ENCODE data around the gene SGK2. TPM values are rescaled to one million over a fixed set of nuclear protein-coding genes. Genes with fewer than 3 reads are reported as not detected.

The SGK2 gene
- total and polyA plus RNA-seq, 2 of the 13 experiments (the other 11 are each of a cell fraction or from before 2014, with no cell fraction given) = 6.2 to 29.4 TPM

GRCh38 chr20:43542674-43543073 lies 16.2 kb upstream of the SGK2 start:
- TF ChIP-seq ZNF503 (CRISPR knock-in tag; IDR thresholded peaks at IDR 0.05) (no peak), ZBTB42 (CRISPR knock-in tag; IDR thresholded peaks at IDR 0.05) (no peak), MAFK (conservative IDR thresholded peaks at IDR 0.05 in 1 of 2, IDR thresholded peaks at IDR 0.05 in 1 of 2; ENCODE audit: low read length in 2 of 2) (peak; percentile 42 to 57; a peak in 3 of 4 replicates), NCOA5 (CRISPR knock-in tag; IDR thresholded peaks at IDR 0.05) (no peak), USF2 (IDR thresholded peaks at IDR 0.05; ENCODE audit: low read depth, low read length) (no peak), USF2 (CRISPR knock-in tag; IDR thresholded peaks at IDR 0.05; ENCODE audit: borderline replicate concordance) (no peak), ZNF614 (CRISPR knock-in tag; IDR thresholded peaks at IDR 0.05; ENCODE audit: borderline replicate concordance) (no peak), SRSF1 (optimal IDR thresholded peaks at IDR 0.05; ENCODE audit: low read depth, low read length) (no peak), CTCF (CRISPR knock-in tag; IDR thresholded peaks at IDR 0.05) (no peak)
- in situ Hi-C loops (cut with HindIII; ENCODE audit: extremely low pct_ligation_motif_present, low pct_unique_long_range_greater_than_20kb) = no loop called here
- intact Hi-C loops (cut with micrococcal nuclease; ENCODE audit: unreplicated experiment) = no loop called here
- peaks cover 0 to 3% of the 10 kb centered on the region in 2 experiments; a peak in 3 of 5 replicates for H3K36me3 ChIP-seq (replicated peaks in 1 of 2; ENCODE audit: control insufficient read depth in 1 of 2, insufficient read depth in 2 of 2, low read length in 2 of 2)
- H3K9me3 ChIP-seq (ENCODE audit: low read length) = peaks cover 6% of the 10 kb centered on the region
- ChIA-PET POLR2A (interaction anchor here (1.9 to 12.5 kb wide), 2 partner anchors 15 to 48 kb away, joined by 5 to 224 read pairs; partner anchors contain the start of genes IFT52 and SGK2), CTCF (ENCODE audit: low intra/inter-chr PET ratio, low total read pairs) (no interaction called here)
- WGBS (ENCODE audit: low lambda C conversion rate) = 68% methylated on average over 4 of the region's 4 CpGs
- H3K4me3 ChIP-seq (replicated peaks in 1 of 3; ENCODE audit: insufficient read depth in 1 of 3, low read depth in 2 of 3, low read length in 3 of 3) = no peak overlapping the region
- no TSS peak for BruUV-seq (replicated peaks)
- DNase-seq (ENCODE audit: low spot score) (no peak), ATAC-seq (no peak), FAIRE-seq (no peak)
- H3K4me2 ChIP-seq (ENCODE audit: low read depth, low read length) = no peak overlapping the region
- peaks cover 36% of the 10 kb centered on the region for H3K4me1 ChIP-seq (ENCODE audit: insufficient read depth, low read length)
- H3K27ac ChIP-seq (ENCODE audit: extremely low read length, insufficient read depth, low read length) = no peak overlapping the region
- no peaks in the 10 kb centered on the region for H4K20me1 ChIP-seq (ENCODE audit: insufficient read depth, low read length)
- no peaks in the 10 kb centered on the region for H3K79me2 ChIP-seq (ENCODE audit: insufficient read depth, low read length)
- no peak overlapping the region for H3K9ac ChIP-seq (ENCODE audit: insufficient read depth, low read depth, low read length)
- H2AFZ ChIP-seq (ENCODE audit: low read length) = no peak overlapping the region
- no peaks in the 10 kb centered on the region for H3K27me3 ChIP-seq (ENCODE audit: control insufficient read depth in 1 of 2, insufficient read depth in 2 of 2, low read length in 2 of 2)

All from HepG2 (cell line).